ENCODE data around the gene WWC1. TPM values are rescaled to one million over a fixed set of nuclear protein-coding genes. Genes with fewer than 3 reads are reported as not detected.
"Not testable (repeated sequence)": the region's sequence is repeated elsewhere in the genome, so short reads cannot be mapped to it uniquely, and the experiment has no call there.

Gene WWC1
- total RNA-seq, 2 donors from 2014 or later: 40.0 to 49.4 TPM

GRCh38 chr5:168339109-168339771 is 47.8 kb downstream of the WWC1 start:
- 62 to 64% methylated on average over 5 of the region's 5 CpGs for WGBS, 2 donors
- H3K27ac ChIP-seq: peak overlapping the region in 1 of 4 donors; percentile 1
- intact Hi-C loops (cut with DNase I): no loop called here
- TF ChIP-seq CTCF (IDR thresholded peaks at IDR 0.05) (no peak), POLR2A (IDR thresholded peaks at IDR 0.05) (no peak)
- no peaks in the 10 kb centered on the region for H3K36me3 ChIP-seq (replicated peaks in 1 of 2; ENCODE audit: insufficient read depth in 1 of 2, low read depth in 2 of 2)
- ATAC-seq (no peak), DNase-seq (no peak)
- no peaks in the 10 kb centered on the region for H3K9me3 ChIP-seq
- no peaks in the 10 kb centered on the region for H3K27me3 ChIP-seq
- no peak overlapping the region for H3K4me3 ChIP-seq
- H3K4me1 ChIP-seq: peaks cover 27% of the 10 kb centered on the region

GRCh38 chr5:168339772-168340140 is 48.3 kb downstream of the WWC1 start:
- H3K4me1 ChIP-seq: peaks cover 25% of the 10 kb centered on the region
- DNase-seq; H3K27me3 ChIP-seq; H3K27ac ChIP-seq; H3K9me3 ChIP-seq; ATAC-seq; H3K36me3 ChIP-seq (replicated peaks in 1 of 2; ENCODE audit: insufficient read depth in 1 of 2, low read depth in 2 of 2); intact Hi-C loops (cut with DNase I); H3K4me3 ChIP-seq: not testable (repeated sequence)
- WGBS, 2 donors: 93% methylated on average over 3 of the region's 3 CpGs

- Histone ChIP-seq H3K9me3 (no peaks in the 10 kb centered on the region), H3K27ac (no peak overlapping the region), H3K4me3 (no peak overlapping the region), H3K27me3 (no peaks in the 10 kb centered on the region), H3K4me1 (peaks cover 27% of the 10 kb centered on the region), H3K36me3 (replicated peaks in 1 of 2; ENCODE audit: insufficient read depth in 1 of 2, low read depth in 2 of 2) (no peaks in the 10 kb centered on the region)
- 95 to 100% methylated on average over 1 of the region's 1 CpG for WGBS, 2 donors
- no peak for DNase-seq
- ATAC-seq: no peak
- intact Hi-C loops (cut with DNase I): no loop called here
- no peak for TF ChIP-seq POLR2A (IDR thresholded peaks at IDR 0.05)
- TF ChIP-seq CTCF (IDR thresholded peaks at IDR 0.05): no peak
Observed at GRCh38 chr5:168340487-168340886, 49.0 kb downstream of the WWC1 start.

GRCh38 chr5:168341178-168341577 is 49.7 kb downstream of the WWC1 start:
- TF ChIP-seq CTCF (IDR thresholded peaks at IDR 0.05) (no peak), POLR2A (IDR thresholded peaks at IDR 0.05) (no peak)
- no peak overlapping the region for H3K27ac ChIP-seq
- H3K36me3 ChIP-seq (replicated peaks in 1 of 2; ENCODE audit: insufficient read depth in 1 of 2, low read depth in 2 of 2): no peaks in the 10 kb centered on the region
- no peak overlapping the region for H3K4me3 ChIP-seq
- intact Hi-C loops (cut with DNase I): no loop called here
- DNase-seq (no peak), ATAC-seq (no peak)
- WGBS, 2 donors: 77 to 94% methylated on average over 2 of the region's 2 CpGs
- peaks cover 29% of the 10 kb centered on the region for H3K4me1 ChIP-seq
- no peaks in the 10 kb centered on the region for H3K27me3 ChIP-seq
- no peaks in the 10 kb centered on the region for H3K9me3 ChIP-seq

- intact Hi-C loops (cut with DNase I): no loop called here
- TF ChIP-seq POLR2A (IDR thresholded peaks at IDR 0.05): no peak
- TF ChIP-seq CTCF (IDR thresholded peaks at IDR 0.05): no peak
- H3K4me3 ChIP-seq: no peak overlapping the region
- DNase-seq (no peak), ATAC-seq (no peak)
- peaks cover 38% of the 10 kb centered on the region for H3K4me1 ChIP-seq
- H3K27ac ChIP-seq: no peak overlapping the region
- no peaks in the 10 kb centered on the region for H3K9me3 ChIP-seq
- 90% methylated on average over 6 of the region's 6 CpGs for WGBS, 2 donors
- no peaks in the 10 kb centered on the region for H3K27me3 ChIP-seq
- H3K36me3 ChIP-seq (replicated peaks in 1 of 2; ENCODE audit: insufficient read depth in 1 of 2, low read depth in 2 of 2): no peaks in the 10 kb centered on the region
Observed at GRCh38 chr5:168342151-168342825, 50.8 kb downstream of the WWC1 start.

Data from body of pancreas (tissue), 4 donors.